ENCODE results near the gene SIRPD. TPM values are rescaled to one million over a fixed set of nuclear protein-coding genes. Genes with fewer than 3 reads are reported as not detected.
"Not testable (repeated sequence)": the region's sequence is repeated elsewhere in the genome, so short reads cannot be mapped to it uniquely, and the experiment has no call there.

The SIRPD gene
- total RNA-seq, 3 donors from 2014 or later: not detected

- peaks cover 6% of the 10 kb centered on the region for H3K9me3 Mint-ChIP-seq
- ATAC-seq (no peak), DNase-seq (no peak)
- H3K36me3 Mint-ChIP-seq (ENCODE audit: insufficient read depth): no peaks in the 10 kb centered on the region
- peaks cover 6% of the 10 kb centered on the region for H3K27me3 Mint-ChIP-seq (ENCODE audit: low read depth)
- no peak overlapping the region for H3K4me3 Mint-ChIP-seq
- H3K4me1 Mint-ChIP-seq (ENCODE audit: low read depth): peaks cover 3% of the 10 kb centered on the region
These were observed 30.6 kb downstream of the SIRPD start for GRCh38 chr20:1526896-1527295.

- peaks cover 3% of the 10 kb centered on the region for H3K4me1 Mint-ChIP-seq (ENCODE audit: low read depth)
- DNase-seq (no peak), ATAC-seq (no peak)
- H3K9me3 Mint-ChIP-seq: peaks cover 6% of the 10 kb centered on the region
- H3K36me3 Mint-ChIP-seq (ENCODE audit: insufficient read depth): no peaks in the 10 kb centered on the region
- no peak overlapping the region for H3K4me3 Mint-ChIP-seq
- peaks cover 6% of the 10 kb centered on the region for H3K27me3 Mint-ChIP-seq (ENCODE audit: low read depth)
These were observed 31.2 kb downstream of the SIRPD start for GRCh38 chr20:1526310-1526709.

GRCh38 chr20:1524004-1524403 lies 33.5 kb downstream of the SIRPD start:
- no peak overlapping the region for H3K4me3 Mint-ChIP-seq
- H3K36me3 Mint-ChIP-seq (ENCODE audit: insufficient read depth): no peaks in the 10 kb centered on the region
- DNase-seq (no peak), ATAC-seq (no peak)
- H3K4me1 Mint-ChIP-seq (ENCODE audit: low read depth): peaks cover 3% of the 10 kb centered on the region
- peaks cover 6% of the 10 kb centered on the region for H3K9me3 Mint-ChIP-seq
- no peaks in the 10 kb centered on the region for H3K27me3 Mint-ChIP-seq (ENCODE audit: low read depth)

- H3K36me3 Mint-ChIP-seq (ENCODE audit: insufficient read depth): no peaks in the 10 kb centered on the region
- no peak for DNase-seq
These were observed 40.5 kb downstream of the SIRPD start for GRCh38 chr20:1517010-1517409.

GRCh38 chr20:1513801-1514200 lies 43.7 kb downstream of the SIRPD start:
- no peak for DNase-seq

More at GRCh38 chr20:1517010-1517409, 40.5 kb downstream of the SIRPD start:
- ATAC-seq: no peak
- Mint-ChIP-seq H3K4me3 (no peak overlapping the region), H3K4me1 (ENCODE audit: low read depth) (no peaks in the 10 kb centered on the region), H3K27me3 (ENCODE audit: low read depth) (peaks cover under 1% of the 10 kb centered on the region), H3K9me3 (peaks cover 5% of the 10 kb centered on the region)

GRCh38 chr20:1509237-1509636 lies 48.3 kb downstream of the SIRPD start:
- peaks cover 16% of the 10 kb centered on the region for H3K27me3 Mint-ChIP-seq (ENCODE audit: low read depth)
- peak; percentile 67 to 69 for ATAC-seq
- no peaks in the 10 kb centered on the region for H3K36me3 Mint-ChIP-seq (ENCODE audit: insufficient read depth)
- no peak overlapping the region for H3K4me3 Mint-ChIP-seq
- no peaks in the 10 kb centered on the region for H3K4me1 Mint-ChIP-seq (ENCODE audit: low read depth)
- H3K9me3 Mint-ChIP-seq: peaks cover 5% of the 10 kb centered on the region
- DNase-seq: peak; percentile 22

More at GRCh38 chr20:1513801-1514200, 43.7 kb downstream of the SIRPD start:
- Mint-ChIP-seq H3K9me3 (peaks cover 5% of the 10 kb centered on the region), H3K36me3 (ENCODE audit: insufficient read depth) (no peaks in the 10 kb centered on the region), H3K4me3 (no peak overlapping the region), H3K27me3 (ENCODE audit: low read depth) (peaks cover 12% of the 10 kb centered on the region), H3K4me1 (ENCODE audit: low read depth) (no peaks in the 10 kb centered on the region)
- no peak for ATAC-seq

- no peak overlapping the region for H3K4me3 Mint-ChIP-seq
- ATAC-seq: no peak
- no peak for DNase-seq
- peaks cover 16% of the 10 kb centered on the region for H3K27me3 Mint-ChIP-seq (ENCODE audit: low read depth)
- H3K36me3 Mint-ChIP-seq (ENCODE audit: insufficient read depth): no peaks in the 10 kb centered on the region
- H3K4me1 Mint-ChIP-seq (ENCODE audit: low read depth): no peaks in the 10 kb centered on the region
- peaks cover 5% of the 10 kb centered on the region for H3K9me3 Mint-ChIP-seq
These were observed 48.9 kb downstream of the SIRPD start for GRCh38 chr20:1508574-1508973.

- DNase-seq: no peak
- Mint-ChIP-seq H3K4me3 (no peak overlapping the region), H3K36me3 (ENCODE audit: insufficient read depth) (no peaks in the 10 kb centered on the region), H3K27me3 (ENCODE audit: low read depth) (peaks cover 25% of the 10 kb centered on the region), H3K4me1 (ENCODE audit: low read depth) (peaks cover 2% of the 10 kb centered on the region), H3K9me3 (no peaks in the 10 kb centered on the region)
- ATAC-seq: no peak
These were observed 50.2 kb downstream of the SIRPD start for GRCh38 chr20:1507276-1507675.

GRCh38 chr20:1505871-1506270 lies 51.6 kb downstream of the SIRPD start:
- no peaks in the 10 kb centered on the region for H3K9me3 Mint-ChIP-seq
- H3K4me1 Mint-ChIP-seq (ENCODE audit: low read depth): peaks cover 2% of the 10 kb centered on the region
- no peak for ATAC-seq
- no peak for DNase-seq
- H3K27me3 Mint-ChIP-seq (ENCODE audit: low read depth): peaks cover 23% of the 10 kb centered on the region
- H3K4me3 Mint-ChIP-seq: no peak overlapping the region
- H3K36me3 Mint-ChIP-seq (ENCODE audit: insufficient read depth): no peaks in the 10 kb centered on the region

GRCh38 chr20:1505361-1505760 lies 52.1 kb downstream of the SIRPD start:
- no peak for DNase-seq
- no peaks in the 10 kb centered on the region for H3K9me3 Mint-ChIP-seq
- no peak for ATAC-seq
- H3K4me3 Mint-ChIP-seq: no peak overlapping the region
- peaks cover 2% of the 10 kb centered on the region for H3K4me1 Mint-ChIP-seq (ENCODE audit: low read depth)
- H3K27me3 Mint-ChIP-seq (ENCODE audit: low read depth): peaks cover 28% of the 10 kb centered on the region
- no peaks in the 10 kb centered on the region for H3K36me3 Mint-ChIP-seq (ENCODE audit: insufficient read depth)

GRCh38 chr20:1503564-1504227 lies 53.8 kb downstream of the SIRPD start:
- H3K27me3 Mint-ChIP-seq (ENCODE audit: low read depth): peaks cover 37% of the 10 kb centered on the region
- H3K4me3 Mint-ChIP-seq: no peak overlapping the region
- ATAC-seq: peak; percentile 99 to 100
- H3K9me3 Mint-ChIP-seq: no peaks in the 10 kb centered on the region
- H3K4me1 Mint-ChIP-seq (ENCODE audit: low read depth): peaks cover 2% of the 10 kb centered on the region
- DNase-seq: peak; percentile 70
- H3K36me3 Mint-ChIP-seq (ENCODE audit: insufficient read depth): no peaks in the 10 kb centered on the region

GRCh38 chr20:1500496-1500895 lies 57.0 kb downstream of the SIRPD start:
- Mint-ChIP-seq H3K36me3 (ENCODE audit: insufficient read depth) (no peaks in the 10 kb centered on the region), H3K27me3 (ENCODE audit: low read depth) (peaks cover 50% of the 10 kb centered on the region), H3K4me3 (no peak overlapping the region), H3K4me1 (ENCODE audit: low read depth) (peaks cover 2% of the 10 kb centered on the region), H3K9me3 (peaks cover 5% of the 10 kb centered on the region)
- ATAC-seq (no peak), DNase-seq (no peak)

GRCh38 chr20:1499528-1500420 lies 57.7 kb downstream of the SIRPD start:
- no peak for DNase-seq
- Mint-ChIP-seq H3K36me3 (ENCODE audit: insufficient read depth) (no peaks in the 10 kb centered on the region), H3K4me3 (no peak overlapping the region), H3K9me3 (peaks cover 5% of the 10 kb centered on the region), H3K27me3 (ENCODE audit: low read depth) (peaks cover 50% of the 10 kb centered on the region), H3K4me1 (ENCODE audit: low read depth) (peaks cover 2% of the 10 kb centered on the region)
- no peak for ATAC-seq

- not testable (repeated sequence) for H3K36me3 Mint-ChIP-seq (ENCODE audit: insufficient read depth); ATAC-seq
These were observed 60.1 kb downstream of the SIRPD start for GRCh38 chr20:1497371-1497770.

GRCh38 chr20:1496930-1497329 lies 60.6 kb downstream of the SIRPD start:
- no peak overlapping the region for H3K4me3 Mint-ChIP-seq
- ATAC-seq: no peak
- DNase-seq: no peak
- H3K36me3 Mint-ChIP-seq (ENCODE audit: insufficient read depth): no peaks in the 10 kb centered on the region
- H3K27me3 Mint-ChIP-seq (ENCODE audit: low read depth): peaks cover 43% of the 10 kb centered on the region
- peaks cover 7% of the 10 kb centered on the region for H3K9me3 Mint-ChIP-seq
- no peaks in the 10 kb centered on the region for H3K4me1 Mint-ChIP-seq (ENCODE audit: low read depth)

More at GRCh38 chr20:1497371-1497770, 60.1 kb downstream of the SIRPD start:
- peaks cover 46% of the 10 kb centered on the region for H3K27me3 Mint-ChIP-seq (ENCODE audit: low read depth)
- DNase-seq; H3K9me3 Mint-ChIP-seq; H3K4me1 Mint-ChIP-seq (ENCODE audit: low read depth); H3K4me3 Mint-ChIP-seq: not testable (repeated sequence)
